HG03060 (cell line): ENCODE data around the gene TPPP2.
A peak's percentile ranks its signal among the peaks of the same experiment; 100 is the strongest.
"Not testable (repeated sequence)": the region's sequence is repeated elsewhere in the genome, so short reads cannot be mapped to it uniquely, and the experiment has no call there.

Experiments used
- ATAC-seq: cut with Tn5 transposase; IDR thresholded peaks from one replicate; pipeline ENCODE4 v1.9.1; 2021; ENCODE audit warnings: low read depth, moderate number of reproducible peaks; ENCODE audit not compliant: unreplicated experiment

TPPP2 gene

DNA sequence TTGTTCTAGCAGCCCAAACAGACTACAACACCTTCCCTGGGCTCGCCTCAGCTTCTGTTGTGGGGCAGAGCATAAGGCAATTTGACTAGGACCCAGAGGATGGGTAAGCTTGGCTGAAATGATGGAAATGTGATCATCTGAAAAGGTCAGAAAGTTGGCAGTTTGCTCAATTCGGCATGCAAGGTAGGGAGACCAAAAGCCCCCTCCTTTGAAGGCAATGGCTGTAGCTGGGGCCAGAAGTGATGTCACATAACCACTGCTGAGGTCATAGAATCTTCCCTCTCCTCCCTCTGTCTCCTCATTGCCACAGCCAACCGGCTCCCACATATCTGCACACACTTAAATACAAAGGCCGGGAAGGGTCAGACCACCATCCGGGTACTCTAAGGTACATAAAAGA, at the start of gene TPPP2:
Gene TPPP2, plus strand, starts transcription at position 301 of the 400 bp plus-strand sequence. CDS start 365 bp downstream, outside the sequence.
- no peak for ATAC-seq

DNA sequence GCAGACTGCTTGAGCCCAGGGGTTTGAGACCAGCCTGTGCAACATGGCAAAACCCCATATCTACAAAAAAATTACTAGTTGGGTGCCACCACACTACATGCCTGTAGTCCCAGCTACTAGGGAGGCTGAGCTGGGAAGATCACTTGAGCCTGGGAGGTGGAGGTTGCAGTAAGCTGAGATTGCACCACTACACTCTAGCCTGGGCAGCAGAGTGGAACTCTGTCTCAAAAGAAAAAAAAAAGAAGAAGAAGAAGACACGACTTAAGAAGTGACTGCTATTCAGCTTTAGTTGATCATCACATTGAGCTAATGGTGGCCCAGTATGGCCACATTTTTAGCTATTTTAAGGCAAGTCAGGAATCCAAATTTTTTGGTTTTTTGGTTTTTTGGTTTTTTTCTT, 49.1 kb upstream of the TPPP2 start:
- ATAC-seq, result no peak

- no peak for ATAC-seq
Observed at GRCh38 chr14:20982646-20983369, 47.2 kb upstream of the TPPP2 start.

DNA sequence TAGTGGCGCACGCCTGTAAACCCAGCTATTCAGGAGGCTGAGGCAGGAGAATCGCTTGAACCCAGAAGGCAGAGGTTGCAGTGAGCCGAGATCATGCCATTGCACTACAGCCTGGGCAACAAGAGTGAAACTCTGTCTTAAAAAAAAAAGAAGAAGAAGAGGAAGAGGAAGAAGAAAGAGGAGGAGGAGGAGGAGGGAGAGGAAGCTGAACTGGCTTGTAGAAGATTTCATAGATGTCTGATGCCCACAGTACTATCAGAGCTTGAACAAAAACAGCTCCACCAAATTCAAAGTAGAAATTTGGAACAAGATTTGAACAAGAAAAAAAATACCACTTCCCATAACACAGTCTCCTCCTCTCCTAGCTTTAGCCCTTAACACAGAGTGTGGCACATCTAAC, 44.4 kb upstream of the TPPP2 start:
- ATAC-seq, result not testable (repeated sequence)

GRCh38 chr14:20986811-20987210, 43.2 kb upstream of the TPPP2 start:
- ATAC-seq, result no peak

- no peak for ATAC-seq
Observed at GRCh38 chr14:20988717-20989470, 41.1 kb upstream of the TPPP2 start.

GRCh38 chr14:20989471-20989786, 40.6 kb upstream of the TPPP2 start:
- ATAC-seq, result no peak

GRCh38 chr14:20989787-20990600, 40.0 kb upstream of the TPPP2 start, which contains the start of gene METTL17:
Gene METTL17 (plus strand): TSS chr14:20989980. CDS start chr14:20990003, 23 bp downstream.
- peak; percentile 93 for ATAC-seq

GRCh38 chr14:20996521-20996920, 33.5 kb upstream of the TPPP2 start:
- no peak for ATAC-seq

DNA sequence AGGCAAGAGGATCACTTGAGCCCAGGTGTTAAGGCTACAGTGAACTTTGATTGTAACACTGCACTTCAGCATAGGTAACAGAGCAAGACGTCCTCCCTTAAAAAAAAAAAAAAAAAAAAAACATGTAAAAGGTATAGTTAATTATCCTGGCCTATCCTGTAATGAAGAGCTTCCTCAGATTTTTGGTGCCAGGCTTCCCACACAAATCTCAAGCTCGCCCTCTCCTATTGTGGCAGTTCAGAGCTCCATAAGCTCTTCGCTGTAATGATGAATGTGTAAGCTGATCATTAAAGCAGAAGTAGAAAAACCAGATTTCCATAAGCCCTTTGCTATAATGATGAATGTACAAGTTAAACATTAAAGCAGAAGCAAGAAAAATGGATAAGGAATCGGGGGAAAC, 32.9 kb upstream of the TPPP2 start:
- no peak for ATAC-seq

GRCh38 chr14:20997564-20997963, 32.5 kb upstream of the TPPP2 start:
- no peak for ATAC-seq

DNA sequence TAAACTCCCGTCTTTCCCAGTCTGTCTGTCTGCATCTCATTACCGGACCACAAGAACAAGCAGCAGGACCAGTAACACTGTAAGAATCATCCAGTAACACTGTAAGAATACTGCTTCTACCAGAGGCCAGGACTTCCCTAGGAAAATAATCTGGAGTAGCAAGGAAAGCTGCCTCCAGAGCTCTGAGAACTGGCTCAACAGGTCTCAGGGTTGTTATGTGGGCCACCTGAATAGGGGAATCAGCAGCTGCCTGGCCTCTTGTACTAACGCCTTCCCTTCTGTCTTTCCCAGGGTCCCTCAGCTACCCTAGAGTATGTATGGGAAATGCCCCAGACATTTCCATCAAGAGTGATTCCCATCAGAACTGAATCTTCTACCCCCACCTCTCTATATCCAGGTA, 31.9 kb upstream of the TPPP2 start:
- ATAC-seq, result no peak

GRCh38 chr14:20998674-20999366, 31.2 kb upstream of the TPPP2 start, which contains the start of gene SLC39A2:
Gene SLC39A2 (plus strand): TSS chr14:20999293. CDS start chr14:20999447, 154 bp downstream.
- no peak for ATAC-seq

DNA sequence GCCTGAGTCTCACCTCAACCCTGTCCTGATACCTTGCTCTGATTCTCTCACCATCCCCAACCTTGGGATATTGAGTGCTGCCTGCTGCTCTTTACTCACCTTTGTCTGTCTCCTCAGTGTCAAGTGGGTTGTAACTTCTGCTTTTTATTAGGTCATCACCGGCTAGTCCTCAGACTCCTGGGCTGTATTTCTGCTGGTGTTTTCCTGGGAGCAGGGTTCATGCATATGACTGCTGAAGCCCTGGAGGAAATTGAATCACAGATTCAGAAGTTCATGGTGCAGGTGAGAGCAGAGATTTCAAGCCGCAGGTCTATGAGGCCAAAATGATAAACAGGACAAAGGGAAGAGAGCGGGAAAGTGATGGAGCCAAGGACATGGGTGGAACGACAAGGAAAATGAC, 30.4 kb upstream of the TPPP2 start:
- no peak for ATAC-seq

DNA sequence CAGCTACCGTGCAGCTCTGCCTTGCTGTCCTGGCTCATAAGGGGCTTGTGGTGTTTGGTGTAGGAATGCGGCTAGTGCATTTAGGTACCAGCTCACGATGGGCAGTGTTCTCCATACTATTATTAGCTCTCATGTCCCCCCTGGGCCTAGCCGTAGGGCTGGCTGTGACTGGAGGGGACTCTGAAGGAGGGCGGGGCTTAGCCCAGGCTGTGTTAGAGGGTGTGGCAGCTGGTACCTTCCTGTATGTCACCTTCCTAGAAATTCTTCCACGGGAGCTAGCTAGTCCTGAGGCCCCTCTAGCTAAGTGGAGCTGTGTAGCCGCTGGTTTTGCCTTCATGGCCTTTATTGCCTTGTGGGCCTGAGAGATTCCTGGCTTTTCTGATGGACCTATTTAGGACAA, 28.8 kb upstream of the TPPP2 start:
- no peak for ATAC-seq

DNA sequence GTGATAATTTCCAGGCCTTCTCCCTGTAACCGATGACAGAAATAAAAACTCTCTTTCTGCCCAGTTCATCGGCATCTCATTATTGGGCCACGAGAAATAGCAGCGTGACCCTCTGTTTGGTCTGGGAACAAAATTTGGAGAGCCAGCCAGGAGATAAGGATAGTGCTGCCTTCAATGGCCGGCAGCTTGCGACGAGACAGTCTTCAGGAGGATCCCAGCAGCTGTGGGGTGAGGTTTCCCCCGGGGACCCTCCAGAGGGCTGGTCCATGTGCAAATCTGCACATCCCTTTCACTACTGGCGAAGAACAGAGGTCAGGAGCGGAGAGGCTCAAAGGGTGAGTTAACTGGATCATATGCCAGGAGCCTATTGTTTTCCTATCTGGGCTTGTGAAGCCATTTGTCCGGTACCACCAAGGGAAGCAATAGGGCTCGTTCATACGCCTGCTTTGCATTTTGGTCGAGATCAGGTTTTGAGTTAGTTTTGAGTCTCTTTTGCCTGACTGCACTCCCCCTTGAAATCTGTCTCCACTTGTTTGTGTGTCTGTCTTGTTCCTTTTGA, 26.1 kb upstream of the TPPP2 start:
- no peak for ATAC-seq

GRCh38 chr14:21009721-21010120, 20.3 kb upstream of the TPPP2 start:
- ATAC-seq, result not testable (repeated sequence)

- no peak for ATAC-seq
Observed at GRCh38 chr14:21011136-21011535, 18.9 kb upstream of the TPPP2 start.

GRCh38 chr14:21014761-21015190, 15.2 kb upstream of the TPPP2 start:
- ATAC-seq, result no peak

DNA sequence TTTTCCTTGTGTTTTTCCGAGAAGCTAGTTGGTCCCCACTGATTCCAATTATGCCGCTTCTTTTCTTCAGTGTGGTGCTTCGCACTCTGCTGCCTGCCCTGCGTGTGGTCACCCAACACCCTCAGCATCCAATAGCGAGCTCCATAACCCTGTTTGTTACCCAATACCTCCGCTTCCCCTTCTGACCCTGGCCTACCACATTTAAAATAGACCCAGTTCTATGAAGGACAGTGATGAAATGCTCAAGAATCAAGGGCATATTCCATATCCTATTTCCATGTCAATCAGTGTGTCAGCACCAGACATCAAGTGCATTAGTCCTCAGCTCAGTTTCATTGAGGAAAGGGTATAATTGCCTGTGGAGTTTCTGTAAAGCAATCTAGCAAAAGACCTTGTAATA, 14.7 kb upstream of the TPPP2 start:
- ATAC-seq, result no peak
